Activated naive CD4-positive, alpha-beta T cell (primary cell): ENCODE results near the gene DGKD.
A peak's percentile ranks its signal among the peaks of the same experiment; 100 is the strongest.
"Not testable (repeated sequence)": the region's sequence is repeated elsewhere in the genome, so short reads cannot be mapped to it uniquely, and the experiment has no call there.

Experiments used
- DNase-seq, 4 experiments: peaks; one replicate each; lab custom pipeline; 2025; lab: John Stamatoyannopoulos, UW

Gene DGKD

DNA sequence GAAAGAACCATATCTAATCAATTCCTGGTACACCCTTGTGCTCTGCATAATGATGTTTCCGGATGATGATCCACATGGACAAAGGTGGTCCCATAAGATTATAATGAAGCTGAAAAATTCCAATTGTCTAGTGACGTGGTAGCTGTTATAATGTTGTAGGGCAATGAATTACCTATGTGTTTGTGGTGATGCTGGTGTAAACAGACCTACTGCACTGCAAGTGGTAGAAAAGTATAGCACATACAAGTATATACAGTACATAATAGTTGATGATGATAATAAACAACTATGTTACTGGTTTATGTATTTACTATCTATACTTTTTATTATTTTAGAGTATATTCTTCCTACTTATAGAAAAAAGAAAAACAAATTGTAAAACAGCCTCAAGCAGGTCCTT, 8.4 kb downstream of the DGKD start:
- no peak for DNase-seq

GRCh38 chr2:233363744-233364235, 9.5 kb downstream of the DGKD start:
- DNase-seq, result no peak

GRCh38 chr2:233365861-233366520, 11.7 kb downstream of the DGKD start:
- no peak for DNase-seq

DNA sequence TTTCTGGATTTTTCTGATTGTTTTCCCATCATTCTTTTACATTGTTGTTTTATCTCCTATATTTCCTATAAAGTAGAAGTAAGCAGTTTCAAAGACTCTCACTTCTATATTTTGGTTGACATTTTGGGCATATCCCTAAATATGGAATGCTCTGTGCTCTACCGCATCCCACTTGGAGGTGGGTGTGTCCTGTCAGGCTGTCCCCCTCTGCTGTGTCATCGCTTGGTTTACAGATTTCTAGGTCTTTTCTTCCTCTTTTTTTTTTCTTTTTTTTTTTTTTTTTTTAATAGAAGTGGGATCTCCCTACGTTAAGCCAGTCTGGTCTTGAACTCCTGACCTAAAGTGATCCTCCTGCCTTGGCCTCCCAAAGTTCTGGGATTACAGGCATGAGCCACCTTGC, 13.3 kb downstream of the DGKD start:
- DNase-seq, result no peak

DNA sequence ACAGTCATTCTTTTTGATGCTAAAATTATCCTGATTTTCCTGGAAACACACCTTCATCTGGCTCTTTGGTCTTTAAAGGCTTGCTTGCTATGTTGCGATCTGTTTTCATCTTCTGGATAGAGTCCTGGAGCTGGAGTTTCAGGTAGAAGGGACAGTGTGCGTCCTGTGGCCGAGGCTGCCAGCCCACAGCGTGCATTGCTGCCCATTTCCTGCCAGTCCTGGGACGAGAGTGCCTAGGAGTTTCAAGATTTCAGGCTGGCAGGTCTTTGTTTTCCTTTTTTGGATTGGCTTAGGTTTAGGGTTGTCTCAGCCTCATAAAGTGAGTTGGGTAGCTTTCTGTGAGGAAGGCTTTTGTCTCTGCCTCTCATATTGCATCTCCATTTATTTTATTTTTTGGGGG, 14.5 kb downstream of the DGKD start:
- DNase-seq, result no peak

DNA sequence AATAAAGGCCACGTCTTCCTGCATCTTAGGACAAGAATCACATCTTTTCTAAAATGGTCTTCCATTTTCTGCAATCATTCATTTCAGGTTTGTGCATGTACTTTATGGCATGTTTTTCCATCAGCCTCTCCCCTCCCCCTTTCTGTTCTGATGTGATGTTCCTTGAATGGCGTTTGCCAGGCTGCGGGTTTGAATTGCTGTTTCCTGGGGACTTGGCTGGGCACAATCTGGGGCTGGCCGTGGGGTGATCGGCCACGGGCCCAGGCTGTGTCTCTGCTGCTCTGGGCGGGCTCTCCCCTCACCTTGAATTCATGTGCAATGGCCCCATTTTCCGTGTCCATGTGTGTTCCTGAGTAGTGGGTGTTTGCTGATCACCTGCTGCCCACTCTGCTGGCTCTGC, 15.2 kb downstream of the DGKD start:
- no peak for DNase-seq

GRCh38 chr2:233369897-233370685, 15.8 kb downstream of the DGKD start:
- no peak for DNase-seq

DNA sequence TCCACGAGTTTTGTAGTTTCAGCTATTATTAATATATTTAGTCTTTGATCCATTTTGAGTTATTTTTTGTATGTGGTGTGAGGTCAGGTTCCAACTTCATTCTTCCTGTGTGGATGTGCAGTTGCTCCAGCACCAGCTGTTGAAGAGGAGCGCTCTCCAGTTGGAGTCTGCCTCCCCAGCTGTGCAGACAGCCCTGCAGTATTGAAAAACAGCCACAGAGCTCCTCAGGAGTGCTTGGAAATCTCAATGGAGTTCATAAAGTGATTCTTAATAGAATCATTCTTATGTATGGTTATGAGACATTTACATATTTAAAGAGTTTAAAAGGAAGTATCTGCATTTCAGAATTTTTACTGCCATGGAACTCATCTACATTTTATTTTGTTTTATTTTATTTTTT, 17.3 kb downstream of the DGKD start:
- DNase-seq, result no peak

- DNase-seq, result no peak
These were observed 18.6 kb downstream of the DGKD start for GRCh38 chr2:233372855-233373254.

GRCh38 chr2:233373316-233373715, 19.0 kb downstream of the DGKD start:
- DNase-seq, result no peak

- DNase-seq, result not testable (repeated sequence)
These were observed 20.5 kb downstream of the DGKD start for GRCh38 chr2:233374776-233375175.

DNA sequence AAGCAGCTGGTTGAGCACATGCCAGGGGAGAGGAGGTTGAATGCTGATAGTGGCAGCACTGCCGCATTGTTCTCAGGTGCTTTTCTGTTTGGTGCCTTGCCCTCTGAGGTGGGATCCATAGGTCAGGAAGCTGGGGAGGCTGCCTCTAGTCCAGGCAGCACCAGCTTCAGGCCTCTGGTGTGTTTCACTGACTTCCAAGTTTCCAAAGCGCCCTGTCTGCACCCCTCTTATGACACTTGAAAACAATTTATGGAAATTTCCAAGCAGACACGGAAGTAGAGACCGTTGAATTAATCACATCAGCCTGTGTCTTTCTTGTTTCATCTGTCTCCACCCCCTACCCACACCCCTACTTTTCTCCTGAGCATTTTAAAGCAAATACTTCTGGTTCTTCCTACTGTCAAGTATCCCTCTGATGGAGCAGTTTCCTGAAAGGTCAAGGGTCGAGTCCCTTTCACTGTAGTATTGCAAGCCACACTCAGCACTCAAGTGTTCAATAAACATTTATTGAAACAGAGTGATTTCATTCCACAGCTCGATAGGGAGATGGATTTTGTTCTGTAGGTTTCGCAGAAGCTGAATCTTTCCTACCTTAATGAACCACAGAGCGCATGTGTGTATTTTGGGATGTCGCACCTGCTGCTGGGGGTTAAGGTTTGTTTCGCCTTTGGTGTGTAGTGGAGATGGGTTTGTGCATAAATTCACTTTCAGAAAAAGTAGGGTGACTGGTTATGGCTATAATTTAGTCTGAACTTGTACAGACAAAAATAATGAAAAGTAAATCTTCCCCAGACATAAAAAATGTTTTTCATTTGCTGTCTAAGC, 21.4 kb downstream of the DGKD start:
- DNase-seq, result no peak

- no peak for DNase-seq
These were observed 24.7 kb downstream of the DGKD start for GRCh38 chr2:233379034-233379433.

DNA sequence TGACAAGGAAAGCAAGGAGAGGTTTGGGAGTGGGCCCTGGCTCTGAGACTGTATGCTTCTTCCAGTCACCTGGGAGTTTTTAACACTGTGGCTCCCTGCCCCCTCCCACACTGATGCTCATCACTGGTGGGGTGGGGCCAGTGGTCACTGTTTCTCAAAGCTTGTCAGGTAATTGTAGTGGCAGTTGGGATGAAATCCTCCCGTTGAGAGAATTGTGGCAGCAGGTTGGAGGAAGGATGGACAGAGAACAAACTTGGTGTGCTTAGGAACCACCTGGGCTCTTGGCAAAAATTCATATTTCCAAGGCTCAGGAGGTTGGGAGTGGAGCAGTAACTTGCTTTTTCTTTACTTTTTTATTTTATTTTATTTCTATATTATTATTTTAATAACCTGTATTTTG, 25.1 kb downstream of the DGKD start:
- no peak for DNase-seq

DNA sequence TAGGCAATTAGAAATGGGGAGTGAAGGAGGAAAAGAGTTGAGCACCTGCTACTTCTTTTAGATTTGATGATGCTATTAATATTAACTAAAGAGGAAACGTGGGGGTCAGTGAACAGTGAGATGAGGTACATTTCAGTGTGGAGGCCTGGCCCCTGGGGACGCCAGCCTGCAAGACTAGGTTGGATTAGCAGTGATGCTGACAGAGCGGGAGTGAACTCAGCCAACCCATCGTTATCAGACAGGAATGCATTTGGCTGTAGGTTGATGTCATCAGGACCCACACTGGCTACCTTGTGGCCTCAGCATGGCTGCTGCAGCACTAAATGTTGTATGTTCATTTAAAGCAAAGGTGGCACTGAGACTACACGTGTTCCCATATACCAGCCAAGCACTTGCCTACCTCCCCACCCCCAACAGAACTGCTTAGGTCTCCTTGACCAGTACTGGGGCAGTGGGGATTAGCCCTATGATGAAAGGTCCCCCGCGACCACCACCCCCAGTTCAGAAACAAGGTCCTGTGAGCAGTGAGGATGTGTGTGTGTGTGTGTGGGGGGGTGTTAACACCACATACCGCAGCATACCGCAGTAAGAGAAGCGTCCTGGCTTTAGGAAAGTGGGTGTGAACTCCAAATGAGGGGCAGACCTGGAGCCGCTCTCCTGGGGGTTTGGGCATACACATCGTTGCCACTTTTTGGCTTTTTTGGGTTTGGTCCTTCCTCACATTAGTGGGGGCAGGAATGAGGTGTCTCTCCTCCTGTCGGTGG, 26.0 kb downstream of the DGKD start:
- no peak for DNase-seq

GRCh38 chr2:233380995-233381637, 26.8 kb downstream of the DGKD start:
- DNase-seq, result no peak

- no peak for DNase-seq
These were observed 27.3 kb downstream of the DGKD start for GRCh38 chr2:233381638-233381995.

GRCh38 chr2:233384015-233384414, 29.7 kb downstream of the DGKD start:
- DNase-seq, result no peak

DNA sequence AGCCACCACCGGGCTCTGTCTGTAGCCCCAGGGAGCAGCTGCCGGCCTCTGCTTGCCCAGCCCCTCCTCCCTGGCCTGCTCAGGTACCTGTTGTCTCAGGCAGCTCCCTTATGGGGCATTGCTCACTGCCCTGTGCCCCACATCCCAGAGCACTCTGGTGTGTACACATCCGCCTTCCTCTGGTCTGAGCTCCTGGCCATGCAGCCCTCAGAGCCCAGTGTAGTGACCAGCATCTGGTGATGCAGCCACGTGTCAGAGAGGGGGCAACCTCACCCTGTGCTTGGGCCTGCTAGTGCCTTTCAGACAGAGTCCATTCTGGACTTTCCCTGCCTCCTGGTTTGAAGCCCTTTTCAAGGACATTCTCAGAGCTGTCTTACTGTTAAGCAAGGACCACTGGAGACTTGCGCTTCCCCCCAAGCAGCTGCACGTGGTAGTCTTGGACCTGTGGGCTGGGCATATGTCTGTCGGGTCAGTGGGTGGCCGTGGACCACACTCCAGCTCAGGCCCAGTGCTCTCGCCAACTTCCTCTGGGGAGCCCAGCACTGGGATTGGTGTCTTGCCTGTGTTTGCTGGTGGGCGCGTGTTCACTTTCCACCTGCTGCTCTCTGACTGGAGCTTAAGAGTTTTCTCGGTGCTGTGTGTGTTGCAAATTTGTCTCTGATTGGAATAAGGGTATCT, 30.7 kb downstream of the DGKD start:
- no peak for DNase-seq

GRCh38 chr2:233385489-233386044, 31.3 kb downstream of the DGKD start:
- DNase-seq, result peak in 1 of 4 experiments; percentile 35
